Aorta (tissue), 5 donors: ENCODE results near the gene PDE4C. TPM values are rescaled to one million over a fixed set of nuclear protein-coding genes. Genes with fewer than 3 reads are reported as not detected.

ENCODE experiments used
- ATAC-seq: fragments of 200-7000 bp; cut with Tn5 transposase; one replicate; pipeline ENCODE4 v1.9.1; 2022; ENCODE audit warnings: moderate library complexity; ENCODE audit not compliant: low FRiP score
- DNase-seq, 2 donors: peaks; one replicate each; pipeline ENCODE4 v3.0.0-alpha.2; 2020
- H3K27ac ChIP-seq, 2 donors: one replicate each; pipeline ENCODE4 v1.5.1; 2013; ENCODE audit warnings: low read length in 2 of 2, mild to moderate bottlenecking in 2 of 2, moderate library complexity in 2 of 2, control low read depth in 1 of 2, inconsistent platforms in 1 of 2, low read depth in 1 of 2
- H3K27me3 ChIP-seq, 2 donors: one replicate each; pipeline ENCODE4 v1.6.1; 2013; ENCODE audit warnings: control low read depth in 1 of 2, low read length in 1 of 2, mild to moderate bottlenecking in 1 of 2, moderate library complexity in 1 of 2; ENCODE audit not compliant: insufficient read depth in 2 of 2, control insufficient read depth in 1 of 2
- H3K36me3 ChIP-seq, 2 donors: one replicate each; pipeline ENCODE4 v1.6.1; 2013; ENCODE audit warnings: control low read depth in 1 of 2, low read length in 1 of 2, mild to moderate bottlenecking in 1 of 2; ENCODE audit not compliant: insufficient read depth in 2 of 2, control insufficient read depth in 1 of 2
- H3K4me1 ChIP-seq, 2 donors: one replicate each; pipeline ENCODE4 v1.6.1; 2013; ENCODE audit warnings: low read length in 2 of 2, control low read depth in 1 of 2, mild to moderate bottlenecking in 1 of 2, moderate library complexity in 1 of 2; ENCODE audit not compliant: insufficient read depth in 2 of 2, control insufficient read depth in 1 of 2
- H3K4me3 ChIP-seq, 2 donors: one replicate each; pipeline ENCODE4 v1.5.1; 2013; ENCODE audit warnings: low read length in 2 of 2, control low read depth in 1 of 2, mild to moderate bottlenecking in 1 of 2
- H3K9me3 ChIP-seq: one replicate; pipeline ENCODE4 v1.6.1; 2013; ENCODE audit warnings: mild to moderate bottlenecking, low read length; ENCODE audit not compliant: control insufficient read depth
- WGBS, 2 donors: extraction: QIAGEN DNeasy Blood & Tissue Kit; methylation state at CpG; one replicate each; pipeline ENCODE4 v1.1.7; 2013; 5-methylcytosine and 5-hydroxymethylcytosine counted together
- intact Hi-C, 2 donors: fragments of 100-400 bp; cut with DNase I; formaldehyde crosslinking; loops; one replicate each; pipeline versions ENCODE4 v1.14.2 to v1.15.0; 2022
- long read RNA-seq, 2 donors: library from polyadenylated mRNA; unstranded; transcript quantifications; one replicate each; pipeline ENCODE4 v2.0.0, GENCODE V29; 2020 to 2021
- polyA plus RNA-seq, 2 donors: library from polyadenylated mRNA; stranded (reverse); fragments of 200-250 nt; gene quantifications; one replicate each; pipeline ENCODE4 v1.2.3, GENCODE V29; 2013
- total RNA-seq, 2 donors: library from RNA; stranded (reverse); fragmentation: NEBNext Ultra II Directional; extraction: Animal tissue kit (Norgen Biotek cat#: 25700); gene quantifications; one replicate each; pipeline ENCODE4 v1.2.1, GENCODE V29; 2021
- donor health status: healthy with polysubstance abuse.
- donor health status: Bipolar disorder and iron deficiency.
- donor health status: DM: no; HTN: no; CAD: no.
- donor health status: DM: no; HTN: no; CAD: no.
- donor health status: DM: yes; HTN: yes; CAD: no.

PDE4C gene
- total RNA-seq (1 to 10 TPM; 1.7 to 2.3 TPM), polyA plus RNA-seq (under 1 TPM; 0.03 to 0.25 TPM)
- long read RNA-seq, donor 1, partial matches to known transcripts: 1 of 1 reads
- long read RNA-seq, donor 1, other reads (novel, unspliced or antisense): 0 of 1 reads
- long read RNA-seq, donor 2, partial matches to known transcripts: 1 of 2 reads
- long read RNA-seq, donor 2, other reads (novel, unspliced or antisense): 1 of 2 reads

- no peak for ATAC-seq
- Histone ChIP-seq H3K4me1 (no peaks in the 10 kb centered on the region), H3K4me3 (no peak within 1 kb of the TSS), H3K27me3 (no peaks in the 10 kb centered on the region), H3K36me3 (no peaks in the 10 kb centered on the region), H3K9me3 (no peaks in the 10 kb centered on the region), H3K27ac (no peak within 1 kb of the TSS)
- intact Hi-C loops: no loop called here
- 6 to 8% methylated on average over 51 of the region's 51 CpGs for WGBS, 2 donors
- peak in 1 of 2 donors; percentile 56 for DNase-seq
Measured at GRCh38 chr19:18225702-18226468, at the start of gene PDE4C. Gene PDE4C, minus strand, starts transcription at chr19:18226438. Its CDS starts 23 bp downstream, at chr19:18226415.

- H3K9me3 ChIP-seq: no peaks in the 10 kb centered on the region
- intact Hi-C loops: loop anchor here in 1 of 2 donors (1.0 kb wide), 1 partner anchor 52 kb away; no protein-coding TSS in a partner anchor
- H3K4me1 ChIP-seq: peaks cover 0 to 2% of the 10 kb centered on the region in 2 donors
- no peaks in the 10 kb centered on the region for H3K27me3 ChIP-seq
- 5% methylated on average over 11 to 13 of the region's 13 CpGs for WGBS, 2 donors
- ATAC-seq: peak; percentile 81
- DNase-seq: peak; percentile 90 to 94
- H3K27ac ChIP-seq: peak overlapping the region in 1 of 2 donors; percentile 14
- peaks cover 0 to 3% of the 10 kb centered on the region in 2 donors for H3K36me3 ChIP-seq
- H3K4me3 ChIP-seq: no peak overlapping the region
Measured at GRCh38 chr19:18274781-18275356, 48.6 kb upstream of the PDE4C start.

GRCh38 chr19:18274219-18274780 is 48.1 kb upstream of the PDE4C start, which contains the start of gene IQCN:
Gene IQCN, minus strand, starts transcription at chr19:18274452. Its CDS starts 4,974 bp downstream, at chr19:18269478.
- no peaks in the 10 kb centered on the region for H3K9me3 ChIP-seq
- no peaks in the 10 kb centered on the region for H3K27me3 ChIP-seq
- peaks cover 0 to 2% of the 10 kb centered on the region in 2 donors for H3K4me1 ChIP-seq
- intact Hi-C loops: no loop called here
- DNase-seq: peak in 1 of 2 donors; percentile 86
- WGBS, 2 donors: 52 to 53% methylated on average over 9 of the region's 9 CpGs
- H3K4me3 ChIP-seq: no peak within 1 kb of the TSS
- ATAC-seq: peak; percentile 14
- peak within 1 kb of the TSS in 1 of 2 donors; percentile 14 for H3K27ac ChIP-seq
- H3K36me3 ChIP-seq: peaks cover 0 to 3% of the 10 kb centered on the region in 2 donors

- Histone ChIP-seq H3K4me1 (peaks cover 0 to 2% of the 10 kb centered on the region in 2 donors), H3K27ac (no peak overlapping the region), H3K4me3 (no peak overlapping the region), H3K9me3 (no peaks in the 10 kb centered on the region), H3K36me3 (peaks cover 0 to 3% of the 10 kb centered on the region in 2 donors), H3K27me3 (no peaks in the 10 kb centered on the region)
- 97% methylated on average over 13 of the region's 13 CpGs for WGBS, 2 donors
- no peak for ATAC-seq
- DNase-seq: no peak
- intact Hi-C loops: no loop called here
Measured at GRCh38 chr19:18273561-18274218, 47.5 kb upstream of the PDE4C start.

GRCh38 chr19:18271433-18271841 is 45.2 kb upstream of the PDE4C start:
- DNase-seq (no peak), ATAC-seq (no peak)
- no peak overlapping the region for H3K27ac ChIP-seq
- no peaks in the 10 kb centered on the region for H3K9me3 ChIP-seq
- intact Hi-C loops: no loop called here
- no peak overlapping the region for H3K4me3 ChIP-seq
- peaks cover 0 to 9% of the 10 kb centered on the region in 2 donors for H3K36me3 ChIP-seq
- WGBS, 2 donors: 43 to 48% methylated on average over 6 of the region's 6 CpGs
- no peaks in the 10 kb centered on the region for H3K27me3 ChIP-seq
- H3K4me1 ChIP-seq: peaks cover 0 to 2% of the 10 kb centered on the region in 2 donors

- Histone ChIP-seq H3K4me3 (no peak overlapping the region), H3K27ac (no peak overlapping the region), H3K36me3 (peaks cover 3 to 11% of the 10 kb centered on the region in 2 donors), H3K27me3 (no peaks in the 10 kb centered on the region), H3K9me3 (no peaks in the 10 kb centered on the region), H3K4me1 (no peaks in the 10 kb centered on the region)
- intact Hi-C loops: no loop called here
- ATAC-seq: no peak
- no peak for DNase-seq
- 83 to 86% methylated on average over 9 of the region's 9 CpGs for WGBS, 2 donors
Measured at GRCh38 chr19:18270326-18270725, 44.1 kb upstream of the PDE4C start.

- intact Hi-C loops: no loop called here
- no peak overlapping the region for H3K27ac ChIP-seq
- no peaks in the 10 kb centered on the region for H3K4me1 ChIP-seq
- ATAC-seq (no peak), DNase-seq (no peak)
- H3K36me3 ChIP-seq: peaks cover 3 to 11% of the 10 kb centered on the region in 2 donors
- no peaks in the 10 kb centered on the region for H3K27me3 ChIP-seq
- H3K9me3 ChIP-seq: no peaks in the 10 kb centered on the region
- no peak overlapping the region for H3K4me3 ChIP-seq
- 73 to 78% methylated on average over 2 of the region's 2 CpGs for WGBS, 2 donors
Measured at GRCh38 chr19:18269070-18269723, 43.0 kb upstream of the PDE4C start.
